Right lobe of liver (tissue), 4 donors: ENCODE measurements around the gene TMEM232.

Experiments
- CTCF ChIP-seq, 4 donors: fragments of 200-600 bp in 3 of 4; fragments of 450-650 bp in 1 of 4; IDR thresholded peaks; one replicate each; pipeline versions ENCODE4 v1.5.1 to v1.8.0; 2016 to 2022; ENCODE audit warnings: antibody characterized with exemption in 4 of 4, mild to moderate bottlenecking in 2 of 4
- POLR2A ChIP-seq: fragments of 450-650 bp; IDR thresholded peaks from one replicate; pipeline ENCODE4 v1.6.1; 2017; ENCODE audit warnings: antibody characterized with exemption, mild to moderate bottlenecking
- donor health status: DM: no; HTN: no; CAD: no.
- donor health status: DM: no; HTN: no; CAD: no.
- donor health status: DM: no; HTN: yes; CAD: no.

- no peak for TF ChIP-seq CTCF (IDR thresholded peaks at IDR 0.05)
- no peak for TF ChIP-seq POLR2A
These were observed 145.8 kb downstream of the TMEM232 start for GRCh38 chr5:110580625-110581024.
